ENCODE data around the gene PANK4. TPM values are rescaled to one million over a fixed set of nuclear protein-coding genes. Genes with fewer than 3 reads are reported as not detected.
"Not testable (repeated sequence)": the region's sequence is repeated elsewhere in the genome, so short reads cannot be mapped to it uniquely, and the experiment has no call there.

Gene PANK4
- total RNA-seq, 1 donor from 2014 or later, result 39.9 TPM

GRCh38 chr1:2558861-2559260, 32.5 kb upstream of the PANK4 start:
- no peak for DNase-seq (ENCODE audit: low spot score)

- no peak for DNase-seq (ENCODE audit: low spot score)
These were observed 32.0 kb upstream of the PANK4 start for GRCh38 chr1:2558420-2558819.

- DNase-seq (ENCODE audit: low spot score), result peak; percentile 62
These were observed 31.3 kb upstream of the PANK4 start for GRCh38 chr1:2557482-2558400.

- no peak for DNase-seq (ENCODE audit: low spot score)
These were observed 30.5 kb upstream of the PANK4 start for GRCh38 chr1:2556678-2557481.

- DNase-seq (ENCODE audit: low spot score), result peak; percentile 53
These were observed 29.9 kb upstream of the PANK4 start, which contains the start of gene TNFRSF14 for GRCh38 chr1:2556277-2556677. TNFRSF14 (plus strand) TSS chr1:2556371; CDS start chr1:2556665, 294 bp downstream.

- peak; percentile 93 for DNase-seq (ENCODE audit: low spot score)
These were observed 29.4 kb upstream of the PANK4 start for GRCh38 chr1:2555634-2556276.

GRCh38 chr1:2554621-2555387, 28.4 kb upstream of the PANK4 start:
- DNase-seq (ENCODE audit: low spot score), result peak; percentile 33

GRCh38 chr1:2553871-2554620, 27.6 kb upstream of the PANK4 start:
- DNase-seq (ENCODE audit: low spot score), result no peak

- DNase-seq (ENCODE audit: low spot score), result not testable (repeated sequence)
These were observed 26.7 kb upstream of the PANK4 start for GRCh38 chr1:2553076-2553475.

GRCh38 chr1:2552189-2552588, 25.8 kb upstream of the PANK4 start:
- DNase-seq (ENCODE audit: low spot score), result no peak

- not testable (repeated sequence) for DNase-seq (ENCODE audit: low spot score)
These were observed 25.1 kb upstream of the PANK4 start for GRCh38 chr1:2551544-2551943.

GRCh38 chr1:2550309-2550861, 24.0 kb upstream of the PANK4 start:
- DNase-seq (ENCODE audit: low spot score), result not testable (repeated sequence)

- DNase-seq (ENCODE audit: low spot score), result not testable (repeated sequence)
These were observed 23.1 kb upstream of the PANK4 start for GRCh38 chr1:2549367-2550029.

GRCh38 chr1:2548068-2548589, 21.7 kb upstream of the PANK4 start:
- peak; percentile 86 for DNase-seq (ENCODE audit: low spot score)

- DNase-seq (ENCODE audit: low spot score), result no peak
These were observed 21.0 kb upstream of the PANK4 start for GRCh38 chr1:2547210-2548067.

GRCh38 chr1:2546515-2547209, 20.3 kb upstream of the PANK4 start:
- DNase-seq (ENCODE audit: low spot score), result peak; percentile 90

- peak; percentile 92 for DNase-seq (ENCODE audit: low spot score)
These were observed 19.5 kb upstream of the PANK4 start for GRCh38 chr1:2545754-2546514.

All from mucosa of gallbladder (tissue), 1 donor.